Heart right ventricle (tissue), 16 donors: Measurements from ENCODE around the gene CDHR4. TPM values are rescaled to one million over a fixed set of nuclear protein-coding genes. Genes with fewer than 3 reads are reported as not detected.
"Not testable (repeated sequence)": the region's sequence is repeated elsewhere in the genome, so short reads cannot be mapped to it uniquely, and the experiment has no call there.

Experiments
- ATAC-seq, 8 donors: fragments of 200-7000 bp; cut with Tn5 transposase; one replicate each; pipeline ENCODE4 v1.9.1; 2020; ENCODE audit warnings: mild to moderate bottlenecking in 8 of 8, moderate library complexity in 8 of 8, moderate number of reproducible peaks in 1 of 8
- DNase-seq, 2 donors: peaks; one replicate each; pipeline ENCODE4 v3.0.0-alpha.2; 2020
- H3K27ac ChIP-seq, 10 donors: fragments of 200-600 bp; sonication (generic) in 2 of 10; one replicate each; pipeline versions ENCODE4 v1.5.0 to v1.8.0; 2020 to 2022; ENCODE audit warnings: mild to moderate bottlenecking in 3 of 10
- H3K27me3 ChIP-seq, 7 donors: fragments of 200-600 bp; one replicate each; pipeline ENCODE4 v1.8.0; 2021 to 2022; ENCODE audit warnings: mild to moderate bottlenecking in 2 of 7
- H3K36me3 ChIP-seq, 9 donors: fragments of 200-600 bp; sonication (generic) in 1 of 9; one replicate each; pipeline versions ENCODE4 v1.5.0 to v1.8.0; 2020 to 2022; ENCODE audit warnings: mild to moderate bottlenecking in 2 of 9
- H3K4me1 ChIP-seq, 9 donors: fragments of 200-600 bp; sonication (generic) in 1 of 9; one replicate each; pipeline versions ENCODE4 v1.5.0 to v1.8.0; 2020 to 2022; ENCODE audit warnings: mild to moderate bottlenecking in 4 of 9
- H3K4me3 ChIP-seq, 10 donors: fragments of 200-600 bp; sonication (generic) in 2 of 10; one replicate each; pipeline versions ENCODE4 v1.5.0 to v1.8.0; 2020 to 2022; ENCODE audit warnings: mild to moderate bottlenecking in 7 of 10, moderate library complexity in 2 of 10
- H3K9me3 ChIP-seq, 11 donors: fragments of 200-600 bp in 10 of 11; sonication (generic) in 2 of 11; one replicate each; pipeline versions ENCODE4 v1.5.0 to v1.8.0; 2013 to 2022; ENCODE audit warnings: mild to moderate bottlenecking in 2 of 11, control low read depth in 1 of 11, moderate library complexity in 1 of 11
- CTCF ChIP-seq, 9 donors: fragments of 200-600 bp; sonication (generic) in 2 of 9; IDR thresholded peaks; one replicate each; pipeline versions ENCODE4 v1.5.0 to v1.8.0; 2021 to 2022; ENCODE audit warnings: antibody characterized with exemption in 9 of 9, mild to moderate bottlenecking in 5 of 9, moderate library complexity in 1 of 9
- WGBS, 2 donors: extraction: QIAGEN DNeasy Blood & Tissue Kit; methylation state at CpG; one replicate each; pipeline ENCODE4 v1.1.7; 2013; ENCODE audit warnings: inconsistent platforms in 1 of 2; 5-methylcytosine and 5-hydroxymethylcytosine counted together
- intact Hi-C, 10 donors: fragments of 100-400 bp; cut with DNase I; formaldehyde crosslinking; loops; one replicate each; pipeline versions ENCODE4 v1.11.1 to v1.14.2; 2022
- polyA plus RNA-seq, 2 donors: library from polyadenylated mRNA; stranded (reverse); fragments of 200-250 nt; gene quantifications; one replicate each; pipeline ENCODE4 v1.2.3, GENCODE V29; 2013
- total RNA-seq, 10 donors: library from RNA; stranded (reverse); fragmentation: NEBNext Ultra II Directional in 3 of 10; extraction: Animal tissue kit (Norgen Biotek cat#: 25700) in 3 of 10; gene quantifications; one replicate each; pipeline versions ENCODE4 v1.2.1 to v1.2.4, GENCODE V29; 2021 to 2023
- donor health status: Arrhythmogenic right ventricular cardiomyopathy.
- donor health status: ischemic (EF 13 %, LVEDD 7.1; RV severe dilation, severe dysfunction).
- donor health status: healthy with polysubstance abuse.
- donor health status: DM: no; HTN: yes; CAD: no.
- donor health status: DM: no; HTN: no; CAD: no.
- donor health status: ischemic (EF 25% LVEDD 6.9; RV normal size, moderate dysfunction).
- donor health status: ischemic (EF 25% LVEDD 5.7; RV mildly dilated, moderate dysfunction).
- donor health status: healthy.
- donor health status: DM: yes; HTN: yes; CAD: no.
- donor health status: Ischemic cardiomyopathy.
- donor health status: ischemic (EF 35%, LVEDD 5.7; RV mildly dilated, moderate dysfunction).
- donor health status: nonischemic (EF 11% LVEDD 7.7; RV severe dilation, severe dysfunction).
- donor health status: DM: yes; HTN: yes; CAD: no.
- donor health status: PGD.
- donor health status: ischemic (EF 29% LVEDD 5.4; RV normal size, mild dysfunction).
- donor health status: nonischemic (EF 23%, LVEDD 6.1; RV moderate dilation, normal function).

CDHR4 gene
- total and polyA plus RNA-seq, 12 donors, result 0.01 to 0.80 TPM; not detected in 10

GRCh38 chr3:49787182-49787464, 12.6 kb downstream of the CDHR4 start:
- intact Hi-C loops, result loop anchor here in 2 of 10 donors (5.0 kb wide), 2 partner anchors 65 to 140 kb away; partner anchors contain the start of genes GMPPB (in 1 of the 2) and MON1A (in 1 of the 2)
- DNase-seq (no peak), ATAC-seq (peak in 1 of 8 donors; percentile 2)
- TF ChIP-seq CTCF (IDR thresholded peaks at IDR 0.05), result no peak
- Histone ChIP-seq H3K9me3 (no peaks in the 10 kb centered on the region), H3K4me3 (peak overlapping the region in 8 of 10 donors; percentile 66 to 100 (median 92)), H3K27ac (peak overlapping the region; percentile 66 to 99 (median 94)), H3K27me3 (no peaks in the 10 kb centered on the region), H3K36me3 (peaks cover 0 to 27% (median 0%) of the 10 kb centered on the region in 9 donors), H3K4me1 (peaks cover 4 to 52% (median 27%) of the 10 kb centered on the region in 9 donors)
- WGBS, 2 donors, result 68 to 75% methylated on average over 3 of the region's 3 CpGs

- ATAC-seq (peak; percentile 99 to 100 (median 100)), DNase-seq (peak; percentile 100)
- WGBS, 2 donors, result 4 to 6% methylated on average over 55 of the region's 55 CpGs
- no peaks in the 10 kb centered on the region for H3K27me3 ChIP-seq
- H3K4me3 ChIP-seq, result peak within 1 kb of the TSS; percentile 66 to 100 (median 94)
- TF ChIP-seq CTCF (IDR thresholded peaks at IDR 0.05), result no peak
- intact Hi-C loops, result loop anchor here in 2 of 10 donors (5.0 kb wide), 2 partner anchors 64 to 141 kb away; partner anchors contain the start of genes GMPPB (in 1 of the 2) and MON1A (in 1 of the 2)
- peak within 1 kb of the TSS; percentile 81 to 99 (median 94) for H3K27ac ChIP-seq
- no peaks in the 10 kb centered on the region for H3K9me3 ChIP-seq
- H3K4me1 ChIP-seq, result peaks cover 4 to 58% (median 28%) of the 10 kb centered on the region in 9 donors
- H3K36me3 ChIP-seq, result peaks cover 0 to 32% (median 0%) of the 10 kb centered on the region in 9 donors
These were observed 13.1 kb downstream of the CDHR4 start, which contains the start of gene IP6K1 for GRCh38 chr3:49786357-49787181. IP6K1 (minus strand) TSS chr3:49786542; CDS start chr3:49748040, 38,502 bp downstream.

GRCh38 chr3:49785565-49786356, 13.9 kb downstream of the CDHR4 start:
- Histone ChIP-seq H3K27me3 (no peaks in the 10 kb centered on the region), H3K4me3 (peak overlapping the region; percentile 66 to 100 (median 94)), H3K4me1 (peaks cover 4 to 66% (median 29%) of the 10 kb centered on the region in 9 donors), H3K27ac (peak overlapping the region; percentile 81 to 99 (median 94)), H3K36me3 (peaks cover 0 to 40% (median 0%) of the 10 kb centered on the region in 9 donors), H3K9me3 (no peaks in the 10 kb centered on the region)
- WGBS, 2 donors, result 2% methylated on average over 50 of the region's 50 CpGs
- peak; percentile 8 to 81 (median 32) for ATAC-seq
- no peak for TF ChIP-seq CTCF (IDR thresholded peaks at IDR 0.05)
- intact Hi-C loops, result loop anchor here in 2 of 10 donors (5.0 kb wide), 2 partner anchors 63 to 142 kb away; partner anchors contain the start of genes GMPPB (in 1 of the 2) and MON1A (in 1 of the 2)
- DNase-seq, result peak in 1 of 2 donors; percentile 27

GRCh38 chr3:49782277-49782676, 17.4 kb downstream of the CDHR4 start:
- intact Hi-C loops, H3K4me3 ChIP-seq, ATAC-seq, H3K27me3 ChIP-seq, H3K27ac ChIP-seq, DNase-seq, H3K9me3 ChIP-seq: not testable (repeated sequence)
- WGBS, 2 donors, result 93 to 97% methylated on average over 9 of the region's 9 CpGs
- H3K36me3 ChIP-seq, result peaks cover 0 to 58% (median 4%) of the 10 kb centered on the region in 9 donors
- peaks cover 4 to 63% (median 31%) of the 10 kb centered on the region in 9 donors for H3K4me1 ChIP-seq
